Fibroblast of peridontal ligament (primary cell): Measurements from ENCODE around the gene S100A9.
"Not testable (repeated sequence)": the region's sequence is repeated elsewhere in the genome, so short reads cannot be mapped to it uniquely, and the experiment has no call there.

Experiments used
- DNase-seq: peaks from one replicate; pipeline ENCODE4 v3.0.0-alpha.2; 2010; ENCODE audit errors: extremely low read depth

S100A9 gene

GRCh38 chr1:153345187-153346076, 12.2 kb upstream of the S100A9 start:
- DNase-seq: no peak

- DNase-seq: no peak
Measured at GRCh38 chr1:153346077-153346723, 11.5 kb upstream of the S100A9 start.

- DNase-seq: not testable (repeated sequence)
Measured at GRCh38 chr1:153347049-153347448, 10.6 kb upstream of the S100A9 start.

- DNase-seq: no peak
Measured at GRCh38 chr1:153347856-153348255, 9.8 kb upstream of the S100A9 start.

GRCh38 chr1:153348511-153349362, 8.9 kb upstream of the S100A9 start, which contains the start of gene PGLYRP4:
PGLYRP4 (minus strand) TSS chr1:153348841; CDS start chr1:153347932, 909 bp downstream.
- no peak for DNase-seq

- no peak for DNase-seq
Measured at GRCh38 chr1:153349363-153350320, 8.0 kb upstream of the S100A9 start.

- no peak for DNase-seq
Measured at GRCh38 chr1:153350321-153350957, 7.2 kb upstream of the S100A9 start.

- DNase-seq: peak; percentile 69
Measured at GRCh38 chr1:153352523-153352922, 5.1 kb upstream of the S100A9 start.

GRCh38 chr1:153353226-153353947, 4.3 kb upstream of the S100A9 start:
- DNase-seq: no peak

GRCh38 chr1:153354515-153355193, 3.0 kb upstream of the S100A9 start:
- DNase-seq: no peak

- peak; percentile 27 for DNase-seq
Measured at GRCh38 chr1:153355445-153356071, 2.1 kb upstream of the S100A9 start.

- no peak for DNase-seq
Measured at GRCh38 chr1:153356392-153357075, 1.1 kb upstream of the S100A9 start.

- DNase-seq: no peak
Measured at GRCh38 chr1:153357076-153357852, 390 bp upstream of the S100A9 start.

- no peak for DNase-seq
Measured at GRCh38 chr1:153358691-153358975, 979 bp downstream of the S100A9 start.

GRCh38 chr1:153359241-153359640, 1.6 kb downstream of the S100A9 start:
- no peak for DNase-seq

GRCh38 chr1:153360190-153360589, 2.5 kb downstream of the S100A9 start:
- no peak for DNase-seq
